ENCODE data around the gene TENM4. TPM values are rescaled to one million over a fixed set of nuclear protein-coding genes. Genes with fewer than 3 reads are reported as not detected.
A peak's percentile ranks its signal among the peaks of the same experiment; 100 is the strongest.

Gene TENM4
- total RNA-seq, 4 donors from 2014 or later: 5.5 to 12.3 (median 8.9) TPM

DNA sequence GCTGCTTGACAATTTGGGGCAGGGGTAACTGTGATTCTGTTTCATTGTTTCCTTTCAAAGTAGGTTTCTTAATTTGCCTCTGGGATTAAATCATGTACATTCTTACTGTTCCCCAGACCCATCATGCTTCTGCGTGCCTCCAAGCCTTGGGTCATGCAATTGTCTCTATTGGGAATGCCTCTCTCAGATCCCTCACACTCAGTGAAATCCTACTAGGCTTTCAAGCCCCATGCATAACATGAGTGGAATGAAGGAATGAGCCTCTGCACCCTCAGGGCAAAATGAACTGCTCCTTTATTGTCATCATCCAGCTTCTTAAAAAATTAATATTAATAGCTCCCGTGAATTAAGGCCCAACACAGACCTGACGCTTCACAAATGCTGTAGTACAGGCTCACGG, 381.7 kb downstream of the TENM4 start:
- no peak for ATAC-seq
- Histone ChIP-seq H3K36me3 (no peaks in the 10 kb centered on the region), H3K4me1 (peaks cover 0 to 5% (median 0%) of the 10 kb centered on the region in 3 donors), H3K27ac (no peak overlapping the region), H3K27me3 (no peaks in the 10 kb centered on the region), H3K9me3 (no peaks in the 10 kb centered on the region), H3K4me3 (no peak overlapping the region)
- WGBS, 2 donors (ENCODE audit: low coverage in 1 of 2): 88 to 98% methylated on average over 3 to 4 of the region's 4 CpGs
- no peak for TF ChIP-seq POLR2AphosphoS5 (IDR thresholded peaks at IDR 0.05)
- TF ChIP-seq EP300 (IDR thresholded peaks at IDR 0.05): no peak
- TF ChIP-seq, protein P1, sequence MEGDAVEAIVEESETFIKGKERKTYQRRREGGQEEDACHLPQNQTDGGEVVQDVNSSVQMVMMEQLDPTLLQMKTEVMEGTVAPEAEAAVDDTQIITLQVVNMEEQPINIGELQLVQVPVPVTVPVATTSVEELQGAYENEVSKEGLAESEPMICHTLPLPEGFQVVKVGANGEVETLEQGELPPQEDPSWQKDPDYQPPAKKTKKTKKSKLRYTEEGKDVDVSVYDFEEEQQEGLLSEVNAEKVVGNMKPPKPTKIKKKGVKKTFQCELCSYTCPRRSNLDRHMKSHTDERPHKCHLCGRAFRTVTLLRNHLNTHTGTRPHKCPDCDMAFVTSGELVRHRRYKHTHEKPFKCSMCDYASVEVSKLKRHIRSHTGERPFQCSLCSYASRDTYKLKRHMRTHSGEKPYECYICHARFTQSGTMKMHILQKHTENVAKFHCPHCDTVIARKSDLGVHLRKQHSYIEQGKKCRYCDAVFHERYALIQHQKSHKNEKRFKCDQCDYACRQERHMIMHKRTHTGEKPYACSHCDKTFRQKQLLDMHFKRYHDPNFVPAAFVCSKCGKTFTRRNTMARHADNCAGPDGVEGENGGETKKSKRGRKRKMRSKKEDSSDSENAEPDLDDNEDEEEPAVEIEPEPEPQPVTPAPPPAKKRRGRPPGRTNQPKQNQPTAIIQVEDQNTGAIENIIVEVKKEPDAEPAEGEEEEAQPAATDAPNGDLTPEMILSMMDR (IDR thresholded peaks at IDR 0.05): no peak
- TF ChIP-seq POLR2A (IDR thresholded peaks at IDR 0.05): no peak

DNA sequence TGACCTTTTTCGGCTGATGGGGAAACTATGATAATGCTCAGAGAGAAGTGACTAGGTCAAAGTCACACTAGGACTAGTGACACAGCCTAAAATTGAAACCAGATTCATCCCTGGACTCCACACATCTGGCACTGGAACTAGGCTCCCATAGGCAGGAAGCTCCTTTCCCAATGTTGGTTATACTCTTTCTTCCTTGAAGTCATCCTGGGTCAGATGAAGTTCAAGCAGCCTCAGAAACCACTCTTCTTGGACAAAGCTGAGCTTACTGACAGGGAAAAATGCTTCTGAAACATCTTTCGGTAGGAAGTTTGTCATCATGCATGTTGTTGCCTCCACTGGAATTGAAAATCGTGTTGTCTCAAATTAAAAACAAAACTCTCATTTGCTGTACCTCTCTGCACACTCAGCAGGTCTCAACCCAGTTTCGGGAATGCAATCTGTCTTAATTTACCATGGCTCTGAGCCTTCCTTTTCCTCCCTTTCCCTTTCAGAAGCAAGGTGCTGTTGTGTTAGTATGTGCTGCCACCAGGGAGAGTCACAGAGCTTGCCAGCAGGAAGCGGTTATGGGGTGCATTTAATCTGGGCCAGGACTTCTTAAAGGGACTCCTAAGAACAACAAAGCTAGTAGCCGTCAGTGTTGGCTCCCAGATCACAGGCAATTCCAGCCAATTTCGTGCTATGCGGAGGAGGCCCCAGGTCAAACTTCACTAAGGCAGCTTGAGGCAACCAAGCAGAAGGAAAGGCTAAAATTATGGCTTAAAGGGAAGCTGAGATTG, 384.8 kb downstream of the TENM4 start:
- H3K27ac ChIP-seq: no peak overlapping the region
- no peak overlapping the region for H3K4me3 ChIP-seq
- TF ChIP-seq POLR2A (IDR thresholded peaks at IDR 0.05) (no peak), POLR2AphosphoS5 (IDR thresholded peaks at IDR 0.05) (no peak), EP300 (IDR thresholded peaks at IDR 0.05) (no peak)
- TF ChIP-seq, protein P1 (IDR thresholded peaks at IDR 0.05): no peak
- 42% methylated on average over 4 to 6 of the region's 8 CpGs for WGBS, 2 donors (ENCODE audit: low coverage in 1 of 2)
- no peaks in the 10 kb centered on the region for H3K27me3 ChIP-seq
- H3K36me3 ChIP-seq: no peaks in the 10 kb centered on the region
- peak; percentile 60 for ATAC-seq
- no peaks in the 10 kb centered on the region for H3K9me3 ChIP-seq
- H3K4me1 ChIP-seq: no peaks in the 10 kb centered on the region

DNA sequence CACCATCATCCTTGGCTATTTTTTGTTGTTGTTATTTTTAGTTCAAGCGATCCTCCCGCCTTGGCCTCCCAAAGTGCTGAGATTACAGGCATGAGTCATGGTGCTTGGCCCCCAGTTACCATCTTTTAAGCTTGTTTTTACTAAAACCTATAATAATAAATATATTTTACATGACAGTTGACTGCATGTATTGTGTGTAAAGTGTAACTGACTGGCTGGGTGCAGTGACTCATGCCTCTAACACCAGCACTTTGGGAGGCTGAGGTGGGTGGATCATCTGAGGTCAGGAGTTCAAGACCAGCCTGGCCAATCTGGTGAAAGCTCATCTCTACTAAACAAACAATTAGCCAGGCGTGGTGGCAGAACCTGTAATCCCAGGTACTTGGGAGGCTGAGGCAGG, 386.2 kb downstream of the TENM4 start:
- Histone ChIP-seq H3K4me3 (no peak overlapping the region), H3K36me3 (no peaks in the 10 kb centered on the region), H3K9me3 (no peaks in the 10 kb centered on the region), H3K27ac (no peak overlapping the region), H3K4me1 (no peaks in the 10 kb centered on the region), H3K27me3 (no peaks in the 10 kb centered on the region)
- TF ChIP-seq POLR2A (IDR thresholded peaks at IDR 0.05) (no peak), POLR2AphosphoS5 (IDR thresholded peaks at IDR 0.05) (no peak), EP300 (IDR thresholded peaks at IDR 0.05) (no peak)
- TF ChIP-seq, protein P1 (IDR thresholded peaks at IDR 0.05): no peak
- ATAC-seq: no peak
- WGBS, 2 donors (ENCODE audit: low coverage in 1 of 2): 86 to 92% methylated on average over 2 to 3 of the region's 3 CpGs

DNA sequence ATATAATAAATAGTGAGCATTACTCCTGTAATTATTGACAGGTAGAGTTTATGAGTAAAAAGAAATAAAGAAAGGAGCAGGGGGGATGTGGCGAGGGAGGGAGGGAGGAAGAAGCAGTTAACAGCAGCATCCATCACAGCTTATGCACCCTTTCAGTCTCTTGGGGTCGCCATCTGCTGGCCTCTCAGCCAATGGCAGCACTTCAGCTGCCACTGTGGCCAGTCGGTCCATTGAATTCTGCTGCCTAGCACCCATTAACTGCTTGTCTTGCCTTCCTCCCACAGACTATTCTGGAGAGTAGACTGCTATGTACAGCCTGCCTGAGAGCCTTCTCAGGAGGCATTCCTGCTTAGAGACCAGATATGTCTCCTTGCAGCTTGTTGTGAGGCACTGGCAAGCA, 388.3 kb downstream of the TENM4 start:
- Histone ChIP-seq H3K27me3 (no peaks in the 10 kb centered on the region), H3K4me3 (no peak overlapping the region), H3K9me3 (no peaks in the 10 kb centered on the region), H3K27ac (no peak overlapping the region), H3K4me1 (no peaks in the 10 kb centered on the region), H3K36me3 (no peaks in the 10 kb centered on the region)
- ATAC-seq: no peak
- 44 to 60% methylated on average over 2 to 3 of the region's 3 CpGs for WGBS, 2 donors (ENCODE audit: low coverage in 1 of 2)
- TF ChIP-seq, protein P1 (IDR thresholded peaks at IDR 0.05): peak in 1 of 4 experiments; percentile 25
- TF ChIP-seq POLR2A (IDR thresholded peaks at IDR 0.05): no peak

DNA sequence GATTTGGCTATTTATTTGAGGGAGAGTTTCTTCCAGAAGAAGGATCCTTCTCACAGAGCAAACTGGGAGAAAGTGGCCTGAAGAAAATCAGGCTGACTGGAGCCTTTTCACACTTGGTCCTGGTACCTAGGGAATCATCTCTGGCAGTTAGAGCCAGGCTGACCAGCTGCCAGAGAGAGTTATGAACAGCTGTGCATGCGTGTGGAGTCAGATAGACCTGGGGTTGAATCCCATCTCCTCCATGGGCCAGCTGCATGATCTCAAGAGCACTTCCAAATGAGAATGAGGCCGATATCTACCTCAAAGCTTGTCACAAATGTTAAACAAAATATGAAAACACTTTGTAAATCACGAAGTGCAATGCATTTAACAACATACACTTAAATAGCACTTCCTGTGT, 390.0 kb downstream of the TENM4 start:
- no peak for TF ChIP-seq POLR2A (IDR thresholded peaks at IDR 0.05)
- TF ChIP-seq, protein P1 (IDR thresholded peaks at IDR 0.05): no peak
- TF ChIP-seq POLR2AphosphoS5 (IDR thresholded peaks at IDR 0.05): no peak
- no peaks in the 10 kb centered on the region for H3K9me3 ChIP-seq
- ATAC-seq: no peak
- no peak overlapping the region for H3K4me3 ChIP-seq
- no peaks in the 10 kb centered on the region for H3K4me1 ChIP-seq
- no peaks in the 10 kb centered on the region for H3K27me3 ChIP-seq
- H3K36me3 ChIP-seq: no peaks in the 10 kb centered on the region
- H3K27ac ChIP-seq: no peak overlapping the region
- 19 to 48% methylated on average over 3 of the region's 3 CpGs for WGBS, 2 donors (ENCODE audit: low coverage in 1 of 2)
